GM18907 (cell line): Measurements from ENCODE around the gene DCC.

Experiments used
- ATAC-seq: cut with Tn5 transposase; IDR thresholded peaks from one replicate; pipeline ENCODE4 v1.9.1; 2021; ENCODE audit warnings: mild to moderate bottlenecking, moderate library complexity; ENCODE audit not compliant: unreplicated experiment

The DCC gene

DNA sequence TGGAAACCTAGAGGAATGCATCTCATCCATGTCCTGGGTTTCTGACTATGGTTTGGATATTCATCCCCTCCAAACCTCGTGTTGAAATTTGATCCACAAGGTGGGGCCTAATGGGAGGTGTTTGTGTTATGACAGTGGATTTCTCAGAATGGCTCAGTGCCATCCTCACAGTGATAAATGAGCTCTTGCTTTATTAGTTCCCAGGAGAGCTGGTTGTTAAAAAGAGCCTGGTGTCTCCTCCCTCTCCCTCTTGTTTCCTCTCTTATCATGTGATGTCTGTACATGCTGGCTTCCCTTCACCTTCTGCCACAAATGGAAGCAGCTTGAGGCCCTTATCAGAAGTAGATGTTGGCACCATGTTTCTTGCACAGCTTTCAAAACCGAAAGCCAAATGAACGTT lies 424.3 kb downstream of the DCC start:
- ATAC-seq = no peak

DNA sequence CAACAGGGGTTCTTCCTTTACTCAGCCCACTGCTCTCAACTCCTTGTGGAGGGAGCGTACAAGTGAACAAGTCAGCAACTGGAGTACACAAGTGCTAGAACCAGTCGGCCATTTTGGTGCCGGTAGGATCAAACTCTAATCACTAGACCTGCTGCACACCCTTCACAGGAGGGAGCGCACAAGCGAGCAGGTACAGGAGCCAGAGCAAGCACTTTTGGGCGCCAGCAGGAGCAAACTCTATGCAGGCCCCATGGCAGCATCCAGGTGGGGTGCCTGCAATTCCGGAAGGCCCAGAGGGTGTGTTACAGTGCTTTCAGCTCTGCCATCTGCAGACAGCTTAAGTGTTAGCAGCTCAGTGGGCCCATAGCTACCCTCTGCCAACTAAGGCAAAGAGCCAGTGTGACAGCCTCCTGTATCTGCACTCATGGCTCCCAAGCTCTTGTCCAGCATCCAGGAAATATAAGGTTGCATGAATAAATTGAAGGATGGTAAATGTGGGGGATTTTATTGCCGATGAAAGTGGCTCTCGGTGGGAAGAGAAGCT lies 426.1 kb downstream of the DCC start:
- ATAC-seq = no peak

DNA sequence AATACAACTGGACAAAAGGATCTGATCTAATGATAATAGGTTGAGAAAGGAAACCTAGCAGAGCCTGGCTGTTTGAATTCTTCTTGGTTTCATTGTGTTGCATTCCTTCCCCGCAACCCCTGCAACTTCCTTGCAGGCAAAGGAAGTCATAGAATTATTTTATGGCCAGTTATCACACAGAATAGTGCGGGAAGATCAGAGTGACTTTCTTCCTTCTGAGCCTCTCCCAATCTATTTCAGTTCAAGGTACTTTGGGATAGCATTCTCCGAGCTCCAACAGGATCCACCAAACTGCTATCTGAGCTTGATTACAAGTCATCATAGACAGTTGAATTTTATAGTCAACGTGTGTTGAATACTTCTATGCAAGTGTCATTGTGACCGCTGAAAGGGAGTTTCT lies 441.1 kb downstream of the DCC start:
- no peak for ATAC-seq

DNA sequence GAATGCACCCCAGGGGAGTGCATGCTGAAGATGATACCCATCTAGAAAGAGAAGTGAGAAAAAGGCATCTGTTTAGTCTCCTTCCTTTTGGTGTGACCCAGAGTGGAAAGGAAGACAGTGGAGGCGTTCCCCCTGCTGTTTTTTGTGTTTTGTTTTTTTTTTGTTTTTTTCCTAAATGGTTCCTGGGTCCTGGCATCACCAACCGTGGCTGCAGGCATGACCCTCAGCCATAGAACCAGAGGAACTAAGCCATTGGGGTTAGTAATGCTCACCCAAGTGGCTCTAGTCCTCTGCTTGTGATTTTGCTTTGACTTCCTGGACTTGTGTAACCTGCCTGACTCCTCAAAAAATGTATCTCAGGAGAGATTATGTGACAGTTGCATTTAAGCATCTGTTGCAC lies 451.3 kb downstream of the DCC start:
- ATAC-seq = no peak

DNA sequence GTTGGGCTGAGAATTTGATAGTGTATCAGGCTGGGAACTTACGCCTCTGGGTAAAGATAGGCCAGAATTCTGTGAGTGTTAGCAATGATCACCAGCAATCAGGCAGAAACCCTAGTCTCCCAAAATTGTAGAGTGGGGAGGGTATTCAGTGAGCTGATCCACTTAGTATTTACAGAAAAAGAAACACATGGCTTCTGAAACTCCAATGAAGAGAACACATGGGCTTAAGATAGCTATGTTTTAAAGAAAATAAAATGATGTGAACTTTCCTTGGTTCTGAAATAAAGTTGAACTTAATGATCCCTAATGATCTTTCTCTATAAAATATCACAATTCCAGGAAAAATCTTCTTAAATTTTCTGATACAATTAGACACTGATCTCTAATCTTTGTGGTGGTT lies 472.8 kb downstream of the DCC start:
- no peak for ATAC-seq

DNA sequence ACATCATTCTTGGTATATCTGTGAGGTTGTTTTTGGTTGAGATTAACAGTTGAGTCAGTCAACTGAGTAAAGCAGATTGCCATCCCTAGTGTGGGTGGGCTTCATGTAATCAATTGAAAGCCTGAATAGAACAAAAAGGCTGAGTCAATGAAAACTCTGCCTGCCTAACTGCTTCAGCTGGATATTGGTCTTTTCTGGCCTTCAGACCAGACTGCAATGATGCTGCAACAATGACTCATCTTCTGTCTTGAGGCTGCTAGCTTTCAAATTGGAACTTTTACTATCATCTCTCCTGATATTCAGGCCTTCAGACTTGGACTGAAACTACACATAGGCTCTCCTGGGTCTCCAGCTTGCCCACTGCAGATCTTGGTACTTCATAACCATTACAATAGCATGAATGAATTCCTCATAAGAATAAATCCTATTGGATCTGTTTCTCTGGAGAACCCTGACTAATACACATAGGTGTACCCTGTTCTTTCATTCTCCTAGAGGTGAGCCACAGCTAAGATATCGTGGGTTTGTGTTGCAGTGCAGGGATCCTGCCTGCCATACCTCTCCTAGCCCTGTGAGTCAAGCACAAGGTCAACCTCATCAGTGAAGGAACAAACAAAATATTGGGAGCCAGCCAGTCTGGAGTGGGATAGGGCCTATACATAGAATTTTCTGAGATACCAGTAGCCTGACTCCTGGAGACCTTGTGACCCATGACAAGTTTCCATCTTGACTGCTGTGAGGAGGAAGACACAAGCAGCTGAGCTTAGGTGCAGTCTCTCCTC lies 473.8 kb downstream of the DCC start:
- no peak for ATAC-seq

DNA sequence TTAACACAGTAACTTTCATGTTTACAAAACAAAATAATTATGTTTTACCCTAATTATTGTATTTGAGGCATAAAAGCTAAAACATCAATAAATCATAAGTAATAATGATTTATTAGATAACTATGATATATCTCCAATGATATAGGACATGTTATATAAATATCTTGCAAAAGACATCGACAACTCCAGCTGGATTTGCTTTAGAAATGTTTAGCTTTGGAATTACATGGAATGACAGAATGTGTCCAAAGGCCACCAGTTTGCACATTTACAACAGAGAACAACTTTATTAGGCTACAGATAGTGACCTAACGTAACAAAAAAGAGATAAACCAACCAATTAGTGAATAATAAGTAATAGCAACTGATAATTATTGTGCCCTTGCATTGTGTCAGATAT lies 475.7 kb downstream of the DCC start:
- ATAC-seq = no peak

DNA sequence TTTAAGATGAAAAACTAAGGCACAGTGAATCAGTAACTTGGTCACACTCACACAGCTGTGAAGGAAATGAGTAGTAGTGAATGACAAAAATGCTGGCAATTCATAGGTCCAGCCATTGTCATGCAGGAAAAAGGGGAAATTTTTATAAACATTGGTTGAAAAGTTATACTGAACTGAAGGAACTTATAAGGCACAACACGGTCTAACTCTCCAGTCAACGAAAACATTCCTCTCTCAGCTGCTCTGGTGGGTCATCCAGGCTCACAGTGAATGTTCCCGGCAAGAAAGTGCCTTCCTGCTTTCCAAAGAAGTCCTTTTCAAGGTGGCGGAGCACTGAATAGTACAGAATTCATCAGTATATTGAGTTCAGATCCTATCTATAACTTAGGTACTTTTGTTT lies 476.1 kb downstream of the DCC start:
- ATAC-seq = no peak

DNA sequence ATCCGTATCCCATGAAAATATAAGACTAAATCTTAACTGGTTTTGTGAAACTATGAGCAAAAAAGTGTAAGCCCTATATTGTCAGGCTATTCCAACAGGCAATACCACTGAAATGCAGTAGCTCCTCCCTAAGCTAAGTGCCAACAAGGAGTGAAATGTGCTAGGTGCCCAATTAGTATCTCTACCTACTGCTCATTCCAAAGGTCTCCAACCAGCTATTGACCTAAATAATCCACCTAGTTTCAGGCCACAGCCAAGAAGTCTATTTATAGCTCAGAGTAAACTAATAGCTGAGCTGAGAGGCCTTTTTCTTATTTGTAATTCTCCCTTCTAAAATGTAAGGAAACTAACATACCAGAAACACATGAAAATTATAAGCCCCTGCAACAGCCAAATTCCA lies 482.2 kb downstream of the DCC start:
- no peak for ATAC-seq

DNA sequence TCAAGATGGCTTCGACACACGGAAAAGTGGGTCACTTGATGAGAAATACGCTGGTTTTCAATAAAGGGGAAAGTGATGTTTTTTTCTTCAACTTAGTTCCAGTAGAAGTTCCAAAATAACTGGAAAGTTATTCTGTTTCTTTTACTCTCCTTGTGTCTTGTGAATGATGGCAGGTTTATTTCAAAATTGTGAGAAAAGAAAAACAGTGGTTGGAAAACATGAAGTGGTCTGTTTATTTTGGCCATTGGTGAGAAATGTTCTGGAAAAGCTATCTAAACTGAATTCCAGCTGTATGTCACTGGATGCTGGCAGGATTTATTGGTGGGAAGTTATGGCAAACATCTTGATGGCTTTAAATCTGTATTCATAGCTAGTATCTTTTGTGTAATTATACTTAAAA lies 484.1 kb downstream of the DCC start:
- ATAC-seq = no peak

DNA sequence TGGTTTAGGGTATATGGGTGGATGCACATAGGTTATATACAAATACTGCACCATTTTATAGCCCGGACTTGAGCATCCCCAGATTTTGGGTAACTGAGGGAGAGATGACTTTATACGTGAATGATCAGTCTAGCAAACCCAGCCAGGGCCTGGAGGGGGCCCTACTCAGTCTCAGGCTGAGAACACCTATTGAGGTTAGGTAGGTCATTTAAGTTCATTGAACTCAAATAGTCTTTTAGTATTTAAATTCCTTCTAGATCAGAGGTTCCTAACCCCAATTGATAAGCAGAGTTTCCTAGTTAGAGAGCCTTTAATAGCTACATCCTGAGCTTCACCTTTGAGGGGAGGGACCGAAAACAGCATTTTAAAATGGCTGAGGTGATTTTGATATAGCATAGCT lies 487.0 kb downstream of the DCC start:
- no peak for ATAC-seq

DNA sequence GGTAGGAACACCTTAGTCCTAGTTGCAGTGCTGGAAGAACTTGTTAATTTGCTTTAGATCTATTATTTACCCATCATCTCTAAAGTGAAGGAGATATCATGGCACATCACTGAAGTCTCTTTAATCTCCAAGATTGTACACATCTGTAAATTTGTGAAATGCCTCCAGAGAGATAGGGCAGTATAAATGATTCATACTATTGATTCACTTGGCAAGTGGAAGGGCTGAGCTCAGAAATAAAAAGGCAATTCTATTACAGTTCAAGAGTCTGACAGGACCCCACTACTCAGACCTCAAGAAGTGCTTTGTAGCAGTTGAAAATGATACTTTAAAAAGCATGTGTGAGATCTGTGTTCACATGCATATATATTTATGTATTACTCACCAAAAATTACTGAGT lies 489.3 kb downstream of the DCC start:
- ATAC-seq = no peak

DNA sequence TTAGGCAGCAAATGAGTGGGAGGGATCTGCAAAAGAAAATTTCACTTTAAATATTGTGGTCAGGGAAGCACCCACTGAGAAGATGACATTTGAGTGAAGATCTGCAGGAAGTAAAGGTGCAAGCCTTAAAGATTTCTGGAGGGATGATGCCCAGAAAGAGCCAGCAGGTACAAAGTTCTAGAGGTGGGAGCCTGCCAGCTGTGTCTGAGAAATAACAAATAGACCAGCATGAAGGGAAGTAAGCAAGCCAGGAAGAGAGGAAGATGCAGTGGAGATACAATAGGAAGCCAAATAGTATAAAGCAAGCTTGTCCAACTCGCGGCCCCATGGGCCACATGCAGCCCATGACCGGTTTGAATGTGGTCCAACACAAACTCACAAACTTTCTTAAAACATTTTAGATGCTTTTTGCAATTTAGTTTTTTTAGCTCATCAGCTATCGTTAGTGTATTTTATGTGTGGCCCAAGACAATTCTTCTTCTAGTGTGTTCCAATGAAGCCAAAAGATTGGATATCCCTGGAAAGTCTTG lies 489.9 kb downstream of the DCC start:
- ATAC-seq = no peak

DNA sequence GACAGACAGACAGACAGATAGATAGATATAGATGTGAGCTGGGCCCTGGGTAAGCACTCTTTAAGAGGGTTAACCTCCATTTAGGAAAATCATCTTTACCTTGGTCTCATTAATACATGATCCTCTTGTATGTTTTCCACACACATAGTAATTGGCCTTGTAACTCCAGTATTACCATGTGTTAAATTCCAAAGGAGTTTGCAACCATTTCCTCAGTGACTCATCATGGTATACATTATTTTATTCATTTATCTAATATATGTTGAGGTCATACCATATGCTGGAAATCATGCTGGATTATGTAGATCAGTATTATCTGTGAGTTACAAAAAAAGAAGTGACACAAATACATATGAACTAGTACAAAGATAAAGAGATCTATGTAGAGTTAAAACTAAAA lies 504.3 kb downstream of the DCC start:
- ATAC-seq = no peak

DNA sequence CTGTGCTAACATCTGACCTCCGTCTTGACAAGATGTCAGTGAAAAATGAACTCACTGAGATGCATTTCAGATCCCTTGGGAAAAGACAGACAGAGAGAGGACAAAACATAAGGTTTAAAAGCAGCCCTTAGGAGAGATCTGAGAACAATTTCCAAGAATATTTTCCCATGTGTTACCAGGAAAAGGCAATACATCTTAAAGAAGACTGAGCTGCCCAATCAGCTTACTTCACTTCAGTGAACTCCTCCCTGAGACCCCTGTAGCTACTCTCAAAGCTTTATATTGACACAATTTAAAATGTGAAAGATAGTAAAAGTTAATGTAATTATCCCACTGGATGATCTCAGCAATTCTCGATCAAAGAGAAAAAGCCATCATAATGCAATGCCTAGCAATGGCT lies 505.0 kb downstream of the DCC start:
- no peak for ATAC-seq

DNA sequence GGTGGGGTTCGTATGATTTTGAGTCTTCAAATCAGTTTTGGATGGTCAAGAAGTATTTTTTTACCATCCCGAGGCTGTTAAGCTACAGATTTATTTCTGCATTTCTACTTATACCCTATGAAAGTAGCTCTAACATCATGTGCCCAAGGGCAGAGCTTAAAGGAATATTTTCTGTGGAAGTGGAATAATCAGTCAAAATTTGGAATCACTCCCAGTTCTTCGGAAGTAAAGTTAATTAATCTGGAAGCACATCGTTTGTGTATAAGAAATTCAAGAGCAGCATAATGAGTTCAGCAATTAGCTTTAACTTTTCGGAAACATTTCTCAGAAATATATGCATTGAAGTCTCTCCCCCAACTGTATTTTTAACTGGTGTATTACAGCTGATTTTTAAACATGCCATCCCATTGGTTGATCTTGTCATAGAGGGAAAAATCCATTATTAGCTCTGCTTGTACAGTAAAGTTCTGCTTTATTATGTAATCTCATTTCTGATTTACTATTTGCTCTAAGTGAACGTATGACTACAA lies 510.1 kb downstream of the DCC start:
- ATAC-seq = no peak

DNA sequence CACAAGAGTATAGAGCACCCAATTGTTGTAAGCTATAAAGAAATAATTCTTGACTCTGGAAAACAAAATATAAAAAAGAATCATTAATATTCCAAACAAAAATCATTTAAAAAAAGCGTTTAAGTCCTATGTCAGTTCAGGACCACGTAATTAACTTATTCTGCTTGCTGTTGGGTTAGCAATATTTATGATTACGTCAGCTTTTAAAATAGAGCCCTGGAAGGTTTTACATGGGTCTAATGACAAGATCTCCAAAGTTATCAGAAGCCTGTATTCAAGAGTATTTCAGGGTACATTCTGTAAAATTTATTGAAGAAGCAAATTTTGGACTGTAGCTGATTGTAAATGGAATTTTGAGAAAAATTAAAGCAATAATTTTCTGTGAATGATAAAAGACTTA lies 521.6 kb downstream of the DCC start:
- no peak for ATAC-seq

DNA sequence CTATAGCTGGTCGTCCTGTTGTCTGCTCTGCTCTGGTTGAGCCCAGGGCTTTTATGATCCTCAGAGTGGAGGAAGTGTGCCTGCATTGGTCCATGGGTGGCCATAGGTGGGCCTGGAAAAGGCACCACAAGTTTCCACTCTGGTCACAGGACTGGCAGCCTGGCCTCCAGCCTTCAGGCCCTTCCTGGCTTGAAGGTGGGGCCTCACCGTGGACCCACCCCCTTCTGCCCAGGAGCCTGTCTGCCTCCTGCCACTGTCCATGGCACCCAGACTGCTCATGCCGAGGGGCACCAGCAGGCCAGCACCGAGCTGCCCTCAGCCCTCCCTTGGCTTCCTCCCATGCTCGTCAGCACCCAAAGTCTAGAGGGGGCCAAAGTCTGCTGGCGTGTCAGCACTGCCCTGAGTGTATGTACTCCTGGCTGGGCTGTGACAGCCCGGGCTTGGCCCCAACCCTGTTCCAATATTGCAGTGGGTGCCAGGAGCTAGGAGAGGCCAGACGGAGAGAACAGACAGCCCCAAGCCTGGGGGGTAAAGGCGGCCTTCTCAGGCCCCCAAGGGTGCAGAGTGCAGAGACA lies 529.4 kb downstream of the DCC start:
- ATAC-seq = no peak

DNA sequence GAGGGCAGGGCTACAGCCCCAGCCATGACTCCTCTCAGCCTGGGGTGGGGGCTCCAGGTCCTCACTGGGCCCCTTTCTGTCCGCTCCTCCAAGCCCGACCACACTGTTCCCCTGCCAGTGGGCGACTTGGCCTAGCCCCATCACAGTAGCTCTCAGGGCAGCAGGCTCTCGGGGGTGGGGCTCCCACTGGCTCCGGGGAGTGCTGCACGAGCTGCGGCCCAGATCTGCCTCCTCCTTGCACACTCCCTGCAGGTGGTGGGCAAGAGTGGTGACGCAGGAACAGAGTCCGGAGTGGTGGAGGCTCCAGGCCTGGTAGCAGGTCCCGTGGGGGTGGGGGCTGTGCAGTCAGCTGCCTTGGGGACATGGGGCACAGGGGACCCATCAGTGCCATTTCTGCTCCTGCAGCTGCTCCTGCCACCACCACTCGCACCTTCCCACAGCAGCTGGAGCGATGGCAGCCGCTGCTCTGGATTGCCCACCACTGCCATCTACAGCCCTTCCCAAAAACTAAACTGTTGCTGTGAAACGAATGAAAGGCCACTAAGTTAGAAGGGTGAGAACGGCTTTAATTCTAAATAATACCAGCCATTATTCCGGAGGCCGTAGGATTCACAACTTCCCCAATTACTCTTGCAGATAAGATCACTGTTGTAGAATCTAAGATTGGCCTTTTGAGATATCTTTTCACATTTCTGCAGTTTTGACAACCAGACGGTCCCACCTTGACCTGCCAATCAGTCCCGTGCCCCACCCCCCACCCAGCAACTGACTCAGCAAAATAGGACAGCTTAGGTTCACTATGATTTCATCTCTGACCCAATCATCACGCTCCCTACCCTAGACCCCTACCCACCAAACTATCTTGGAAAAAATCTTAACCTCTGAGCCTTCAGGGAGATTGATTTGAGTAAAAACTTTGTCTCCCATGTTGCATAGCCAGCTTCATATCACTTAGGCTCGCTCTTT lies 530.2 kb downstream of the DCC start:
- ATAC-seq = no peak

DNA sequence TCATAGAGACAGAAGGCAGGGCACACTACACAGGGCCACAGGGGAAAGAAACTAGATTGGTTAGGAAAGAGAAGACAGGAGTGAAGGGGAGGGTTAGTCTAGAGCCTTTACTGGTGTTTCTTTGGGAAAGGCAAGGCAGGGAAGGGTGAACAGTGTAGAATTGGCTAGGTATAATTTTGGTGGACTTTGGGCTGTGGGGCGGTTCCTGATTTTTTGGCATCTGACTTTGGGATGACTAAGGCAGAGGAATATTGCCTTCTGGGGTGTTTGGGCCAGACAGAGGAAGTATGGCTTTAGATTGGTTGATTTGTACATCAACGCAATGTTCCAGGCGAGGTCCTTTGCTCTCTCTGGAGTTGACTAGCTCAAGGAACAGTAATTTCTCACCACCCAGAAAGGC lies 534.8 kb downstream of the DCC start:
- ATAC-seq = no peak

DNA sequence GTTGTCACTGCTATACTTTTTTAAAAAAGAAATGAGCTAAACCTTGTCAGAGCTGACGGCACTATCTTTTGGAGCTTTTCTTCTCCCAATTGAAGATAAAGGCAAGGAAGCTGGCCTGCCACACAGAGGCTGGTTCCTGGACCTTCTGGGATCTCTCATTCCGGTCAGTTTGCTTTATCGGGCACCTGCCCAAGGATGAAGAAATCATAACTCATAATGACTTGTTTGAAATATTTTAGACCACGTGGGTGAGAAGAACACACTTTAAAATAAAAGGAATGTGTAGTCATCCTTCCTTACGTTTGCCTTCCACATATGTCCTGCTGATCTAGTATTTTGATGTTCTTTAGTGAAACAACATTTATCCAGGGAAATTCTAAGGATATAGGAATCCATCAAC lies 535.7 kb downstream of the DCC start:
- no peak for ATAC-seq
